Lung (tissue), 12 donors: ENCODE results near the gene AKAP13. TPM values are rescaled to one million over a fixed set of nuclear protein-coding genes. Genes with fewer than 3 reads are reported as not detected.

Experiments used
- ATAC-seq: fragments of 200-7000 bp; cut with Tn5 transposase; one replicate; pipeline ENCODE4 v1.9.1; 2020; ENCODE audit warnings: moderate number of reproducible peaks; ENCODE audit not compliant: insufficient read depth, low FRiP score
- DNase-seq, 3 donors: peaks; one replicate each; pipeline ENCODE4 v3.0.0-alpha.2; 2013 to 2017
- H3K27ac ChIP-seq, 2 donors: one replicate each; pipeline ENCODE4 v1.5.1; 2013; ENCODE audit warnings: mild to moderate bottlenecking in 2 of 2, moderate library complexity in 2 of 2, control low read depth in 1 of 2, inconsistent platforms in 1 of 2, low read depth in 1 of 2, low read length in 1 of 2
- H3K27me3 ChIP-seq, 3 donors: one replicate each; pipeline ENCODE4 v1.5.1; 2013; ENCODE audit warnings: low read length in 2 of 3; ENCODE audit not compliant: control insufficient read depth in 3 of 3, insufficient read depth in 3 of 3
- H3K36me3 ChIP-seq, 4 donors: one replicate each; pipeline ENCODE4 v1.5.1; 2013; ENCODE audit warnings: low read length in 4 of 4, mild to moderate bottlenecking in 1 of 4, moderate library complexity in 1 of 4; ENCODE audit not compliant: control insufficient read depth in 4 of 4, insufficient read depth in 4 of 4
- H3K4me1 ChIP-seq, 5 donors: one replicate each; pipeline ENCODE4 v1.5.1; 2013; ENCODE audit warnings: low read length in 5 of 5, mild to moderate bottlenecking in 2 of 5, moderate library complexity in 1 of 5; ENCODE audit not compliant: control insufficient read depth in 5 of 5, insufficient read depth in 5 of 5
- H3K4me3 ChIP-seq: one replicate; pipeline ENCODE4 v1.5.1; 2013; ENCODE audit warnings: mild to moderate bottlenecking, control low read depth, moderate library complexity
- H3K9ac ChIP-seq, 2 donors: one replicate each; pipeline ENCODE4 v1.5.1; 2013; ENCODE audit warnings: low read length in 2 of 2, control low read depth in 1 of 2; ENCODE audit not compliant: insufficient read depth in 1 of 2
- H3K9me3 ChIP-seq, 4 donors: one replicate each; pipeline ENCODE4 v1.5.1; 2013; ENCODE audit warnings: low read length in 3 of 4, mild to moderate bottlenecking in 1 of 4, moderate library complexity in 1 of 4; ENCODE audit not compliant: control insufficient read depth in 4 of 4, insufficient read depth in 3 of 4
- WGBS, 2 donors: extraction: QIAGEN DNeasy Blood & Tissue Kit; methylation state at CpG; one replicate each; pipeline ENCODE4 v1.1.7; 2013; 5-methylcytosine and 5-hydroxymethylcytosine counted together
- polyA plus RNA-seq, 2 donors: library from polyadenylated mRNA; stranded (reverse); fragments of 200-250 nt; gene quantifications; one replicate each; pipeline ENCODE4 v1.2.1, GENCODE V29; 2013
- total RNA-seq, 2 donors: library from RNA; depleted of rRNA in 1 of 2; stranded (reverse); fragments of >200 nt in 1 of 2; gene quantifications; one replicate each; pipeline ENCODE4 v1.2.1, GENCODE V29; 2014 to 2021
- TF ChIP-seq, protein P1 (sequence below): IDR thresholded peaks from 2 replicates; pipeline ENCODE4 v1.5.1; 2012; ENCODE audit warnings: mild to moderate bottlenecking; ENCODE audit errors: control extremely low read depth, extremely low read depth
- donor health status: control.
- donor health status: control.
- donor health status: Bipolar disorder and iron deficiency.
- donor health status: healthy.
- donor health status: DM: yes; HTN: yes; CAD: no.

Gene AKAP13
- total and polyA plus RNA-seq, 4 donors: 102 to 1,115 (median 259) TPM

DNA sequence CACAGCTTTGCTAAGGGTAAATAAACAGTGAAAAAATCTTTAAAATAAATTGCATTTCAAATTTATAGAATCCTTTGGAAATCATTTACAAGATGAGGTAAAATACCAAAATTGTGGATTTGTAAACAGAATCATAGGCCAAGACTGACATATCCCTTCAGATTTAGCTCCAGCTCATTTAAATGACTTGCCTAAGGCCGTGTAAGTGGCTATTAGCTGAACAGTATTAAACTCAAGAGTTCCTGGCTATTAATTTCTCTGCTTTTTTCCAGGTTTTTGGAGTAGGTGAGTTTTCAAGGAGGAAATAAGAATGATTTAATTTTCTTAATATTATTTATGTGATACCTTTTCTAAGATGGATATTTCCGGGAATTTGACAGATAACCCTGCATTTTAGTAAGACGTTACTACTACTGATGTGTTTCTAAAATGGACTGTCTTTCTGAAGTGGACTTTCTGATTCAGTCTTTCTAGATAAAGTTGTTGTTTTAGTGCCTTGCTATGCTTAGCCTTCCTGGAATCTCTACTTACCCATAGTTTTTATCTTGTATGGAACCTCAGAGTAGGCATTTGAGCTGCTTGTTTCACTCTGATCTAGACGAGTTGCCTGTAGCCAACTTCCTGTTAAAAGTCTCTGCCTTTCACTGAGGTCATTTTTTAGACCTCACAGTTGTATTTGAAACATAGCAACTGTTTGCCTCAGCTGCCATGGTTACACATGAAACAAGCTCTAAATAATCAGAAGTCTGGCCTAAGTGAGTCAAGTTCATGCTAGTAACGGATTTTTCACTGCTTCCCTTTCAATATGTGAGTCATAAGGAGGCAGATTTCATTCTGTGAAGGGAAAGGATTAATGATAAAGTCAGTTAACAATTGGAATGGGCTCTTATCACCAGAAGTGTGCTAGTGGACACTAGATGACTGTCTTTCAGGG is 287.4 kb downstream of the AKAP13 start:
- Histone ChIP-seq H3K9ac (peak overlapping the region; percentile 65 to 97), H3K36me3 (peaks cover 23 to 60% (median 30%) of the 10 kb centered on the region in 4 donors), H3K9me3 (no peaks in the 10 kb centered on the region), H3K27me3 (no peaks in the 10 kb centered on the region), H3K27ac (peak overlapping the region; percentile 80 to 83), H3K4me1 (peaks cover 3 to 27% (median 15%) of the 10 kb centered on the region in 5 donors), H3K4me3 (no peak overlapping the region)
- ATAC-seq (peak; percentile 88), DNase-seq (peak; percentile 86 to 98 (median 97))
- TF ChIP-seq, protein P1, sequence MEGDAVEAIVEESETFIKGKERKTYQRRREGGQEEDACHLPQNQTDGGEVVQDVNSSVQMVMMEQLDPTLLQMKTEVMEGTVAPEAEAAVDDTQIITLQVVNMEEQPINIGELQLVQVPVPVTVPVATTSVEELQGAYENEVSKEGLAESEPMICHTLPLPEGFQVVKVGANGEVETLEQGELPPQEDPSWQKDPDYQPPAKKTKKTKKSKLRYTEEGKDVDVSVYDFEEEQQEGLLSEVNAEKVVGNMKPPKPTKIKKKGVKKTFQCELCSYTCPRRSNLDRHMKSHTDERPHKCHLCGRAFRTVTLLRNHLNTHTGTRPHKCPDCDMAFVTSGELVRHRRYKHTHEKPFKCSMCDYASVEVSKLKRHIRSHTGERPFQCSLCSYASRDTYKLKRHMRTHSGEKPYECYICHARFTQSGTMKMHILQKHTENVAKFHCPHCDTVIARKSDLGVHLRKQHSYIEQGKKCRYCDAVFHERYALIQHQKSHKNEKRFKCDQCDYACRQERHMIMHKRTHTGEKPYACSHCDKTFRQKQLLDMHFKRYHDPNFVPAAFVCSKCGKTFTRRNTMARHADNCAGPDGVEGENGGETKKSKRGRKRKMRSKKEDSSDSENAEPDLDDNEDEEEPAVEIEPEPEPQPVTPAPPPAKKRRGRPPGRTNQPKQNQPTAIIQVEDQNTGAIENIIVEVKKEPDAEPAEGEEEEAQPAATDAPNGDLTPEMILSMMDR: no peak
- WGBS, 2 donors: 30 to 37% methylated on average over 5 of the region's 5 CpGs

DNA sequence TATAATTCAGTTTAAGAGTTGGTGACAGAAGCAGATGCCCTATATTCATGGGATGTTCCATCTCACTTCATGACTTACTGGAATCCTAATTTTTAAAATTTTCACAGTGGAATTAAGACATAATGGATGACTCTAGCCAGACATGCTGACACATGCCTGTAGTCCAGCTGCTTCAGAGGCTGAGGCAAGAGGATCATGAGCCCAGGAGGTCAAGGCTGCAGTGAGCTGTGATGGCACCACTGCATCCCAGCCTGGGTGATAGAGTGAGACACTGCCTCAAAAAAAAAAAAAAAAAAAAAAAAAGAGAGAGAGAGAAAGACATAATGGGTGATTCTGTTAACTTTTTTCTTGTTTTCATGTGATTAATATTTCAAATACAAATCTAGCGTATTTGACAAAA is 290.8 kb downstream of the AKAP13 start:
- no peaks in the 10 kb centered on the region for H3K9me3 ChIP-seq
- H3K4me3 ChIP-seq: no peak overlapping the region
- DNase-seq: no peak
- WGBS, 2 donors: 87 to 100% methylated on average over 1 of the region's 1 CpG
- H3K4me1 ChIP-seq: peaks cover 4 to 36% (median 15%) of the 10 kb centered on the region in 5 donors
- H3K27me3 ChIP-seq: no peaks in the 10 kb centered on the region
- TF ChIP-seq, protein P1: no peak
- H3K9ac ChIP-seq: no peak overlapping the region
- peak overlapping the region; percentile 59 to 69 for H3K27ac ChIP-seq
- H3K36me3 ChIP-seq: peaks cover 19 to 49% (median 26%) of the 10 kb centered on the region in 4 donors
- ATAC-seq: no peak

DNA sequence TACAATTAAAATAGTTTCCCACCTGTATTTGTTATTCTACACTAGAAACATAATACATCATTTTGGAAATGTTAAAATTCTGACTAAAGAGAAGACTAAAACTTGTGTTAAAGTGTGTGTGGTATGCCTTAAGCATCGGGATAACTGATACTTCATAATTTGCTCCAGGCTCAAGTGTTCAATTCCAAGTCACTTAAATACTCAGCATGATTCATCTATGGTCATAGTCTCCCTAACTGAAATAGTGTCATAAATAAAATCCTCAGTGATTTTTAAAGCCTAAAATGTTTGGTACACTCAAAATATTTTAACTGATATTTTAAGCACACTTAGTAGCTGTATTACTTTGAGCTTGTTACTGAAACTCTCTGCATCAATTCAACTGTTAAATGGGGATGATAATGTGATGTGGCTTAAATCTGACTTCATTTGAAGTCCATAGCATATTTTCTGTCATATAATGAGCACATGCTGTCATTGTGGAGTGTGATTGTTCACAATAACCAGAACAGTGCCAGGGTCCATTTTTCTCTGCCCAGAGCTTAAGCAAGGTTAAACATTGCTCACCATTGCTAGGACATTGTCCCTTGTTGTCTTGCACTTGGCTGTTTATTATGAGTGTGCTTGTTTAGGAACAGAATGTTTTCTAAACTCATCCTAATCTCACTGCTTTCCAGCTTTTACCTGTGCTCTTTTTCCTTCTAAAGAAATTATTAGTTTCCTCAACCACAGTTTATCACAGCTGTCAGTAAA is 292.1 kb downstream of the AKAP13 start:
- ATAC-seq (no peak), DNase-seq (no peak)
- no peaks in the 10 kb centered on the region for H3K9me3 ChIP-seq
- H3K36me3 ChIP-seq: peaks cover 19 to 50% (median 27%) of the 10 kb centered on the region in 4 donors
- H3K27ac ChIP-seq: peak overlapping the region in 1 of 2 donors; percentile 70
- peaks cover 3 to 32% (median 10%) of the 10 kb centered on the region in 5 donors for H3K4me1 ChIP-seq
- TF ChIP-seq, protein P1: no peak
- 72 to 82% methylated on average over 1 of the region's 1 CpG for WGBS, 2 donors
- no peak overlapping the region for H3K4me3 ChIP-seq
- H3K9ac ChIP-seq: no peak overlapping the region
- no peaks in the 10 kb centered on the region for H3K27me3 ChIP-seq
